Kidney (tissue), 14 donors: ENCODE measurements around the gene PUDP. TPM values are rescaled to one million over a fixed set of nuclear protein-coding genes. Genes with fewer than 3 reads are reported as not detected.
A peak's percentile ranks its signal among the peaks of the same experiment; 100 is the strongest.

Experiments
- DNase-seq, 5 donors: peaks; one replicate each; pipeline ENCODE4 v3.0.0-alpha.2; 2013 to 2020
- FAIRE-seq: peaks from 2 replicates; lab custom pipeline; 2012; peaks lifted over from hg19 to GRCh38; lab: Jason Lieb, UNC
- H3K27ac ChIP-seq, 2 donors: one replicate each; pipeline ENCODE4 v1.7.0; 2013; ENCODE audit warnings: low read depth in 2 of 2, low read length in 2 of 2, inconsistent platforms in 1 of 2
- H3K27me3 ChIP-seq: one replicate; pipeline ENCODE4 v1.7.1; 2013; ENCODE audit warnings: low read length, inconsistent platforms; ENCODE audit not compliant: control insufficient read depth, insufficient read depth
- H3K36me3 ChIP-seq, 3 donors: one replicate each; pipeline versions ENCODE4 v1.7.0 to v1.7.1; 2013; ENCODE audit warnings: low read length in 3 of 3, control low read depth in 1 of 3, inconsistent platforms in 1 of 3; ENCODE audit not compliant: insufficient read depth in 3 of 3, control insufficient read depth in 2 of 3
- H3K4me1 ChIP-seq, 3 donors: one replicate each; pipeline versions ENCODE4 v1.7.0 to v1.7.1; 2013; ENCODE audit warnings: low read length in 3 of 3, inconsistent platforms in 1 of 3, low read depth in 1 of 3; ENCODE audit not compliant: control insufficient read depth in 2 of 3, insufficient read depth in 2 of 3
- H3K4me3 ChIP-seq, 3 donors: one replicate each; pipeline versions ENCODE4 v1.7.0 to v1.8.1; 2013; ENCODE audit warnings: low read length in 3 of 3, control low read depth in 1 of 3, inconsistent platforms in 1 of 3
- H3K9ac ChIP-seq, 3 donors: one replicate each; pipeline versions ENCODE4 v1.7.0 to v1.7.1; 2013; ENCODE audit warnings: low read length in 3 of 3, control low read depth in 1 of 3, inconsistent platforms in 1 of 3
- H3K9me3 ChIP-seq, 3 donors: one replicate each; pipeline versions ENCODE4 v1.7.0 to v1.7.1; 2013; ENCODE audit warnings: low read length in 3 of 3, control low read depth in 1 of 3, inconsistent platforms in 1 of 3; ENCODE audit not compliant: control insufficient read depth in 2 of 3, insufficient read depth in 1 of 3
- CTCF ChIP-seq: IDR thresholded peaks from 3 replicates; pipeline ENCODE4 v1.5.1; 2012; ENCODE audit warnings: mild to moderate bottlenecking, moderate library complexity, borderline replicate concordance; ENCODE audit not compliant: insufficient read depth; ENCODE audit errors: extremely low read depth
- intact Hi-C: fragments of 100-400 bp; cut with DNase I; formaldehyde crosslinking; loops from one replicate; pipeline ENCODE4 v1.11.1; 2022
- polyA plus RNA-seq: library from polyadenylated mRNA; stranded (reverse); fragments of 350-450 nt; fragmentation: Illumina TruSeq; extraction: RNeasy Lipid Tissue Mini Kit (QIAGEN cat#74804); gene quantifications from one replicate; pipeline ENCODE4 v1.2.3, GENCODE V29; 2014; ENCODE audit warnings: low read depth, low replicate concordance; ENCODE audit not compliant: insufficient read depth
- total RNA-seq: library from RNA; stranded (reverse); fragmentation: NEBNext Ultra II Directional; extraction: Animal tissue kit (Norgen Biotek cat#: 25700); gene quantifications from one replicate; pipeline ENCODE4 v1.2.1, GENCODE V29; 2021
- donor health status: control.
- donor health status: control.
- donor health status: control.
- donor health status: control.
- donor health status: control.
- donor health status: DM: yes; HTN: yes; CAD: no.
- donor health status: Normal renal cell carcinoma (clear cell type).

The PUDP gene
- total and polyA plus RNA-seq, 2 donors from 2014 or later, result 17.4 to 31.0 TPM

GRCh38 chrX:7110821-7111276 lies 37.1 kb downstream of the PUDP start:
- H3K27ac ChIP-seq, result no peak overlapping the region
- H3K9me3 ChIP-seq, result no peaks in the 10 kb centered on the region
- FAIRE-seq (no peak), DNase-seq (no peak)
- no peak overlapping the region for H3K9ac ChIP-seq
- H3K4me3 ChIP-seq, result no peak overlapping the region
- intact Hi-C loops, result no loop called here
- TF ChIP-seq CTCF, result no peak
- H3K4me1 ChIP-seq, result peaks cover 0 to 20% (median 3%) of the 10 kb centered on the region in 3 donors
- no peaks in the 10 kb centered on the region for H3K36me3 ChIP-seq
- no peaks in the 10 kb centered on the region for H3K27me3 ChIP-seq

DNA sequence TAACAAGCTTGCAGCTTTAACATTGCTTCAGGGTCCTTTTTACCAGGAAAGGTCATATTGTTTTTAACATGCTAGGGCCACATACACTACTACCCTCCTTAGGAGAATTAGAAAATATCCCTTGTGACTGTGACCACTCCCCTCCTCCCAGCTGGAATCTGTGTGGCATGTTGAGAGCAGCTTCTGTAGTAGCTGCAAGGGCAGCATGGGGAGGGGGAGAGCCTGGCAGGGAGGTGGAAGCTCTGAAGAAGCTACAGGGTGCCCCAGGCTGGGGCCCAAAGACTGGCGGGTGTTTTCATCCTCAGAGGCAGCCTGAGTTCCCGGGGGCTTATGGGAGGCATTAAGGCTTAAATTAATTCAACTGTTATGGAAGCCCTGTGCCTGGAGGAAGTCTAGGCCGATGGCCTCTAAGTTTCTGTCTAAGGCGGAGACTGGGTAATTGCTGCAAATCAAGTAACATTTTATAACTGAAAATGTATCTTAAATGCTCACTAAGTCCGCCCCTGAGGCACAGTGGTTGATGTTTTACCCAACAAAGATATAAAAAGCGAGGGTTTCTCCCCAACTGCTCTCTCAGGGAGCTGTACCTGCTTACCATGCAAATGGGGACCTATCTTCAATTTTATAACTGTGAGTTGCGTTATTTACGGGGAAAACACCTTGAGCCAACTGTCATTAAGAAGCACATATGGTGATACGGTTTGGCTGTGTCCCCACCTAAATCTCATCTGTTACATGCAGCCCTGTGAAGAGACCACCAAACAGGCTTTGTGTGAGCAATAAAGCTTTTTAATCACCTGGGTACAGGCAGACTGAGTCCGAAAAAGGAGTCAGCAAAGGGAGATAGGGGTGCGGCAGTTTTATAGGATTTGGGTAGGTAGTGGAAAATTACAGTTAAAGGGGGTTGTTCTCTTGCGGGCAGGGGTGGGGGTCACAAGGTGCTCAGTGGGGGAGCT lies 37.8 kb downstream of the PUDP start:
- no peaks in the 10 kb centered on the region for H3K27me3 ChIP-seq
- FAIRE-seq, result no peak
- no peaks in the 10 kb centered on the region for H3K9me3 ChIP-seq
- H3K4me1 ChIP-seq, result peaks cover 0 to 14% (median 3%) of the 10 kb centered on the region in 3 donors
- intact Hi-C loops, result no loop called here
- peak in 1 of 5 donors; percentile 8 for DNase-seq
- H3K36me3 ChIP-seq, result no peaks in the 10 kb centered on the region
- no peak overlapping the region for H3K9ac ChIP-seq
- no peak overlapping the region for H3K27ac ChIP-seq
- H3K4me3 ChIP-seq, result no peak overlapping the region
- no peak for TF ChIP-seq CTCF

- DNase-seq (peak in 3 of 5 donors; percentile 46 to 71 (median 58)), FAIRE-seq (no peak)
- no peaks in the 10 kb centered on the region for H3K27me3 ChIP-seq
- no peak for TF ChIP-seq CTCF
- H3K9ac ChIP-seq, result peak overlapping the region in 1 of 3 donors; percentile 36
- H3K4me3 ChIP-seq, result peak overlapping the region in 2 of 3 donors; percentile 26
- peaks cover 0 to 9% (median 3%) of the 10 kb centered on the region in 3 donors for H3K4me1 ChIP-seq
- no peak overlapping the region for H3K27ac ChIP-seq
- intact Hi-C loops, result no loop called here
- H3K9me3 ChIP-seq, result no peaks in the 10 kb centered on the region
- peaks cover 0 to 4% (median 3%) of the 10 kb centered on the region in 3 donors for H3K36me3 ChIP-seq
These were observed 38.9 kb downstream of the PUDP start for GRCh38 chrX:7109049-7109531.
